A549 (cell line): ENCODE measurements around the gene CKMT2. TPM values are rescaled to one million over a fixed set of nuclear protein-coding genes. Genes with fewer than 3 reads are reported as not detected.

Experiments
- ATAC-seq, 2 experiments: fragments of 200-7000 bp in 1 of 2; fragments of >200 bp in 1 of 2; cut with Nextera tagmentation in 1 of 2; cut with Tn5 transposase in 1 of 2; 3 replicates each; pipeline versions ENCODE4 v1.8.0 to v1.9.1; 2018 to 2020; ENCODE audit warnings: mild to moderate bottlenecking in 1 of 2, moderate library complexity in 1 of 2
- CTCF ChIA-PET: fragments of 300-600 bp; sonication (Branson Sonifier 250); formaldehyde crosslinking; extraction: SDS; loops from one replicate; lab custom pipeline; 2021; ENCODE audit warnings: antibody characterized with exemption, inconsistent platforms; lab: Yijun Ruan, JAX
- POLR2A ChIA-PET: fragments of 350-600 bp; formaldehyde crosslinking; extraction: SDS; loops from one replicate; lab custom pipeline; 2021; ENCODE audit warnings: antibody characterized with exemption, inconsistent platforms; lab: Yijun Ruan, JAX
- DNase-seq, 2 experiments: peaks; one replicate each; pipeline versions ENCODE4 v3.0.0 to v3.0.0-alpha.2; 2011 to 2016; ENCODE audit warnings: low read depth in 1 of 2, low spot score in 1 of 2
- FAIRE-seq: peaks from 2 replicates; lab custom pipeline; 2011; peaks lifted over from hg19 to GRCh38; lab: Jason Lieb, UNC
- H3K27ac ChIP-seq, 2 experiments: fragments of >200 bp; sonication (Bioruptor Twin); formaldehyde crosslinking; 3 replicates each; pipeline ENCODE4 v1.5.1; 2016 to 2017
- H3K4me1 ChIP-seq: fragments of >200 bp; sonication (Bioruptor Twin); formaldehyde crosslinking; 3 replicates; pipeline ENCODE4 v1.6.1; 2016
- H3K4me2 ChIP-seq: fragments of >200 bp; sonication (Bioruptor Twin); formaldehyde crosslinking; 3 replicates; pipeline ENCODE4 v1.6.1; 2016
- H3K4me3 ChIP-seq: fragments of >200 bp; sonication (Bioruptor Twin); formaldehyde crosslinking; 3 replicates; pipeline ENCODE4 v1.5.1; 2016
- H3K9me3 ChIP-seq: fragments of >200 bp; sonication (Bioruptor Twin); formaldehyde crosslinking; 3 replicates; pipeline ENCODE4 v1.6.1; 2016
- CBX2 ChIP-seq: fragments of 200-600 bp; sonication (generic); IDR thresholded peaks from 2 replicates; pipeline ENCODE4 v1.6.1; 2016; ENCODE audit warnings: low read depth, mild to moderate bottlenecking, borderline replicate concordance
- CBX8 ChIP-seq: fragments of 200-600 bp; sonication (generic); IDR thresholded peaks from 2 replicates; pipeline ENCODE4 v1.6.1; 2016
- CHD2 ChIP-seq: fragments of 150-350 bp; IDR thresholded peaks from 2 replicates; pipeline ENCODE4 v1.6.1; 2014; ENCODE audit warnings: low read length; ENCODE audit not compliant: partially characterized antibody
- CHD4 ChIP-seq: fragments of 200-600 bp; sonication (generic); IDR thresholded peaks from 2 replicates; pipeline ENCODE4 v1.6.1; 2016; ENCODE audit warnings: antibody characterized with exemption, mild to moderate bottlenecking, borderline replicate concordance
- CTCF ChIP-seq: fragments of >200 bp; sonication (Bioruptor Twin); formaldehyde crosslinking; IDR thresholded peaks from 3 replicates; pipeline ENCODE4 v1.5.1; 2016
- FOSL2 ChIP-seq, 2 experiments: fragments of 450-650 bp in 1 of 2; fragments of >200 bp in 1 of 2; sonication (Bioruptor Twin) in 1 of 2; formaldehyde crosslinking; IDR thresholded peaks; 2 replicates each; pipeline versions ENCODE4 v1.5.0 to v1.6.1; 2016 to 2020; ENCODE audit warnings: mild to moderate bottlenecking in 1 of 2, moderate library complexity in 1 of 2
- HOXB5 ChIP-seq: fragments of 250-450 bp; sonication (Bioruptor Pico); IDR thresholded peaks from 2 replicates; pipeline ENCODE4 v1.5.0; 2020; ENCODE audit warnings: mild to moderate bottlenecking, moderate library complexity
- JUN ChIP-seq, 2 experiments: fragments of >200 bp; sonication (Bioruptor Twin); formaldehyde crosslinking; IDR thresholded peaks; 2 replicates in 1 of 2; 3 replicates in 1 of 2; pipeline ENCODE4 v1.6.1; 2016 to 2017
- KDM1A ChIP-seq: fragments of 200-600 bp; sonication (generic); IDR thresholded peaks from 2 replicates; pipeline ENCODE4 v1.6.1; 2016; ENCODE audit warnings: low read depth, mild to moderate bottlenecking
- RNF2 ChIP-seq: fragments of 200-600 bp; sonication (generic); IDR thresholded peaks from 2 replicates; pipeline ENCODE4 v1.6.1; 2016; ENCODE audit warnings: low read depth, mild to moderate bottlenecking, antibody characterized with exemption, moderate library complexity, borderline replicate concordance
- TFCP2L1 ChIP-seq: fragments of 250-450 bp; sonication (Bioruptor Pico); IDR thresholded peaks from 2 replicates; pipeline ENCODE4 v1.5.0; 2021; ENCODE audit warnings: mild to moderate bottlenecking
- WGBS: methylation state at CpG from one replicate; pipeline ENCODE4 v1.1.6; 2017; ENCODE audit errors: missing lambda C conversion rate; 5-methylcytosine and 5-hydroxymethylcytosine counted together
- polyA plus RNA-seq, 4 experiments: library from polyadenylated mRNA; depleted of rRNA in 3 of 4; stranded (reverse); fragments of >200 nt; fragmentation: RNase III in 1 of 4; extraction: RNeasy Plus Mini Kit Qiagen cat#74134 plus additional on column Dnase treatment in 1 of 4; gene quantifications; 2 replicates in 3 of 4; 3 replicates in 1 of 4; pipeline ENCODE4 v1.2.3, GENCODE V29; 2011 to 2017
- small RNA-seq, 6 experiments: library from RNA; depleted of rRNA; stranded (forward); fragments of <200 nt; gene quantifications; one replicate each; pipeline ENCODE3, GENCODE V24; 2012
- TF ChIP-seq, protein P1 (sequence below): fragments of >200 bp; sonication (Bioruptor Twin); formaldehyde crosslinking; IDR thresholded peaks from 3 replicates; pipeline ENCODE4 v1.6.1; 2016
- TF ChIP-seq, protein P2 (sequence below): fragments of 250-450 bp; sonication (Bioruptor Pico); IDR thresholded peaks from 2 replicates; pipeline ENCODE4 v1.5.0; 2021; ENCODE audit warnings: mild to moderate bottlenecking, moderate library complexity, borderline replicate concordance

CKMT2 gene
- polyA plus RNA-seq, 2 of the 4 experiments (the other 2 are of a cell fraction): not detected

DNA sequence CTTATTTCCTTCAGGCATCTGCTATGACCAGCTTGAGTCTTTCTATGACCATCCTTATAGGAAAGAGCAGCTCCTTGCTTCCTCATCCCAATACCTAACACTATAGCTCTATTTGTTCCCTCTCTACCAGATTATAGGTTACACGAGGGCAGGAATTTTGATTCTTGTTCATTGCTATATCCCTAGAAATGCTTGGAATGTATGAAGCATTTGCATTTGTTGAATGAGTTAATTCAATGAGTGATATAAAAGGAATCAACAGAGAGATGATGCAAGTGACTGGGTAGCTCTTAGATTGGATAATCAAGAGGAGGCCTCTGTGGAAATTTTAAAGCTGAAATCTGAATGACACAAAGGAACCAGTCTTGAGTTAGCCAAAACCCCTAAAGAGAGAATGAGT is 82.2 kb downstream of the CKMT2 start:
- ATAC-seq: peak in 1 of 2 experiments; percentile 13; a peak in 1 of 6 replicates

GRCh38 chr5:81315830-81316229 is 82.7 kb downstream of the CKMT2 start:
- ATAC-seq (no peak), DNase-seq (no peak), FAIRE-seq (no peak)
- Histone ChIP-seq H3K4me2 (no peak overlapping the region), H3K4me1 (no peaks in the 10 kb centered on the region), H3K27ac (no peak overlapping the region), H3K4me3 (no peak overlapping the region), H3K9me3 (no peaks in the 10 kb centered on the region)
- POLR2A ChIA-PET: no interaction called here
- CTCF ChIA-PET: interaction anchor here (1.3 to 2.7 kb wide), 2 partner anchors 16 to 910 kb away, joined by 3 to 15 read pairs; no protein-coding TSS in a partner anchor
- 81% methylated on average over 4 of the region's 4 CpGs for whole genome bisulfite sequencing
- TF ChIP-seq RNF2 (no peak), CTCF (no peak), JUN (IDR thresholded peaks at IDR 0.05) (no peak), TFCP2L1 (CRISPR knock-in tag) (no peak), CBX2 (no peak), CHD2 (no peak), HOXB5 (CRISPR knock-in tag) (no peak), CHD4 (no peak), CBX8 (no peak)
- TF ChIP-seq, protein P1, sequence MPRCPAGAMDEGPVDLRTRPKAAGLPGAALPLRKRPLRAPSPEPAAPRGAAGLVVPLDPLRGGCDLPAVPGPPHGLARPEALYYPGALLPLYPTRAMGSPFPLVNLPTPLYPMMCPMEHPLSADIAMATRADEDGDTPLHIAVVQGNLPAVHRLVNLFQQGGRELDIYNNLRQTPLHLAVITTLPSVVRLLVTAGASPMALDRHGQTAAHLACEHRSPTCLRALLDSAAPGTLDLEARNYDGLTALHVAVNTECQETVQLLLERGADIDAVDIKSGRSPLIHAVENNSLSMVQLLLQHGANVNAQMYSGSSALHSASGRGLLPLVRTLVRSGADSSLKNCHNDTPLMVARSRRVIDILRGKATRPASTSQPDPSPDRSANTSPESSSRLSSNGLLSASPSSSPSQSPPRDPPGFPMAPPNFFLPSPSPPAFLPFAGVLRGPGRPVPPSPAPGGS: no peak
- TF ChIP-seq, protein P2, sequence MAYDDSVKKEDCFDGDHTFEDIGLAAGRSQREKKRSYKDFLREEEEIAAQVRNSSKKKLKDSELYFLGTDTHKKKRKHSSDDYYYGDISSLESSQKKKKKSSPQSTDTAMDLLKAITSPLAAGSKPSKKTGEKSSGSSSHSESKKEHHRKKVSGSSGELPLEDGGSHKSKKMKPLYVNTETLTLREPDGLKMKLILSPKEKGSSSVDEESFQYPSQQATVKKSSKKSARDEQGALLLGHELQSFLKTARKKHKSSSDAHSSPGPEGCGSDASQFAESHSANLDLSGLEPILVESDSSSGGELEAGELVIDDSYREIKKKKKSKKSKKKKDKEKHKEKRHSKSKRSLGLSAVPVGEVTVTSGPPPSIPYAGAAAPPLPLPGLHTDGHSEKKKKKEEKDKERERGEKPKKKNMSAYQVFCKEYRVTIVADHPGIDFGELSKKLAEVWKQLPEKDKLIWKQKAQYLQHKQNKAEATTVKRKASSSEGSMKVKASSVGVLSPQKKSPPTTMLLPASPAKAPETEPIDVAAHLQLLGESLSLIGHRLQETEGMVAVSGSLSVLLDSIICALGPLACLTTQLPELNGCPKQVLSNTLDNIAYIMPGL (CRISPR knock-in tag): no peak

More for the DNA sequence above, 82.2 kb downstream of the CKMT2 start:
- FAIRE-seq: no peak
- no peaks in the 10 kb centered on the region for H3K9me3 ChIP-seq
- H3K4me3 ChIP-seq: no peak overlapping the region
- DNase-seq: no peak
- 53% methylated on average over 1 of the region's 1 CpG for WGBS
- ChIA-PET POLR2A (no interaction called here), CTCF (interaction anchor here (0.6 to 2.7 kb wide), 3 partner anchors 16 to 911 kb away, joined by 3 to 15 read pairs (median 3); no protein-coding TSS in a partner anchor)
- H3K4me2 ChIP-seq: no peak overlapping the region
- no peak overlapping the region for H3K27ac ChIP-seq
- TF ChIP-seq FOSL2 (IDR thresholded peaks at IDR 0.05): no peak
- 0 out of 2 replicates have a peak, but pooled peaks have one; percentile 21 for TF ChIP-seq FOSL2 (CRISPR knock-in tag; IDR thresholded peaks at IDR 0.05)
- no peak for TF ChIP-seq KDM1A
- no peaks in the 10 kb centered on the region for H3K4me1 ChIP-seq

Small RNAs within 50 kb of the gene (small RNA-seq; reads per million reads assigned to genes)
- 0 to 0.43 (median 0) reads per million in 6 experiments for gene AC026436.1

Other genes with a start within 250 kb of the CKMT2 start
- 27.3 and 44.4 TPM in 2 replicates for gene ZCCHC9, start 68.3 kb downstream of the CKMT2 start, polyA plus RNA-seq (2011; rRNA removed)
- gene ZCCHC9, start 68.3 kb downstream of the CKMT2 start, polyA plus RNA-seq (2017; fragmentation: RNase III; extraction: RNeasy Plus Mini Kit Qiagen cat#74134 plus additional on column Dnase treatment): 21.7 to 24.4 TPM (median 24.2 TPM) in 3 replicates
- 0.08 and 0.09 TPM in 2 replicates for gene ACOT12, start 160.8 kb downstream of the CKMT2 start, polyA plus RNA-seq (2011; rRNA removed)
- gene ACOT12, start 160.8 kb downstream of the CKMT2 start, polyA plus RNA-seq (2017; fragmentation: RNase III; extraction: RNeasy Plus Mini Kit Qiagen cat#74134 plus additional on column Dnase treatment): not detected in 3 replicates